HepG2 (cell line): ENCODE data around the gene TMEM256. TPM values are rescaled to one million over a fixed set of nuclear protein-coding genes. Genes with fewer than 3 reads are reported as not detected.

Experiments used
- ATAC-seq: fragments of 200-7000 bp; cut with Tn5 transposase; 3 replicates; pipeline ENCODE4 v1.9.1; 2020; ENCODE audit warnings: mild to moderate bottlenecking, moderate library complexity
- BruUV-seq: library from RNA; stranded (reverse); fragments of 400-500 nt; replicated peaks from 2 replicates; lab custom pipeline; 2021; lab: Mats Ljungman, UMichigan
- CTCF ChIA-PET: fragments of 300-600 bp; formaldehyde crosslinking; extraction: SDS; loops from one replicate; lab custom pipeline; 2021; ENCODE audit warnings: low total read pairs, inconsistent platforms, low intra/inter-chr PET ratio; lab: Yijun Ruan, JAX
- POLR2A ChIA-PET: fragments of 350-600 bp; sonication (Branson Sonifier 250); formaldehyde crosslinking; loops from one replicate; lab custom pipeline; 2020; ENCODE audit warnings: antibody characterized with exemption, inconsistent platforms; lab: Yijun Ruan, JAX
- DNase-seq: peaks from one replicate; pipeline ENCODE4 v3.0.0-alpha.2; 2015; ENCODE audit warnings: low spot score
- FAIRE-seq: peaks from 3 replicates; lab custom pipeline; 2011; peaks lifted over from hg19 to GRCh38; lab: Jason Lieb, UNC
- H2AFZ ChIP-seq: one replicate; pipeline ENCODE4 v1.6.1; 2011; ENCODE audit warnings: low read length, inconsistent platforms
- H3K27ac ChIP-seq: fragments of 300-600 bp; 3 replicates; pipeline ENCODE4 v1.8.0; 2011; ENCODE audit warnings: mixed run types, mild to moderate bottlenecking, mixed read lengths, low read length, inconsistent platforms; ENCODE audit not compliant: insufficient read depth; ENCODE audit errors: extremely low read length
- H3K27me3 ChIP-seq, 2 experiments: fragments of 200-600 bp in 1 of 2; 2 replicates in 1 of 2; 3 replicates in 1 of 2; pipeline versions ENCODE4 v1.6.0 to v1.8.0; 2011; ENCODE audit warnings: low read length in 2 of 2, mild to moderate bottlenecking in 2 of 2, moderate library complexity in 2 of 2, inconsistent platforms in 1 of 2; ENCODE audit not compliant: insufficient read depth in 2 of 2, control insufficient read depth in 1 of 2
- H3K36me3 ChIP-seq, 2 experiments: fragments of 200-600 bp in 1 of 2; replicated peaks in 1 of 2; 2 replicates in 1 of 2; 3 replicates in 1 of 2; pipeline versions ENCODE4 v1.5.1 to v1.8.0; 2011; ENCODE audit warnings: low read length in 2 of 2, inconsistent platforms in 1 of 2; ENCODE audit not compliant: insufficient read depth in 2 of 2, control insufficient read depth in 1 of 2
- H3K4me1 ChIP-seq: 2 replicates; pipeline ENCODE4 v1.5.1; 2012; ENCODE audit warnings: low read length, inconsistent platforms; ENCODE audit not compliant: insufficient read depth
- H3K4me2 ChIP-seq: 2 replicates; pipeline ENCODE4 v1.6.0; 2011; ENCODE audit warnings: low read depth, low read length, inconsistent platforms
- H3K4me3 ChIP-seq, 3 experiments: fragments of 200-600 bp in 1 of 3; sonication (generic), shearing (Covaris generic) in 1 of 3; replicated peaks in 1 of 3; 2 replicates each; pipeline ENCODE4 v1.5.1; 2011 to 2016; ENCODE audit warnings: low read length in 3 of 3, inconsistent platforms in 2 of 3, low read depth in 2 of 3, mild to moderate bottlenecking in 2 of 3, control low read depth in 1 of 3, mixed read lengths in 1 of 3; ENCODE audit not compliant: insufficient read depth in 1 of 3
- H3K79me2 ChIP-seq: one replicate; pipeline ENCODE4 v1.6.1; 2011; ENCODE audit warnings: low read length, inconsistent platforms; ENCODE audit not compliant: insufficient read depth
- H3K9ac ChIP-seq: 2 replicates; pipeline ENCODE4 v1.6.0; 2011; ENCODE audit warnings: mild to moderate bottlenecking, low read depth, low read length, inconsistent platforms; ENCODE audit not compliant: insufficient read depth
- H3K9me3 ChIP-seq: 2 replicates; pipeline ENCODE4 v1.5.1; 2012; ENCODE audit warnings: mild to moderate bottlenecking, low read length
- H4K20me1 ChIP-seq: 2 replicates; pipeline ENCODE4 v1.6.0; 2011; ENCODE audit warnings: inconsistent platforms, mild to moderate bottlenecking, low read length, moderate library complexity; ENCODE audit not compliant: insufficient read depth
- AKAP8 ChIP-seq: sonication (generic); formaldehyde crosslinking; IDR thresholded peaks from 2 replicates; pipeline ENCODE4 v1.5.1; 2020; ENCODE audit warnings: mild to moderate bottlenecking, missing genetic modification reagents
- CBX1 ChIP-seq: IDR thresholded peaks from one replicate; pipeline ENCODE4 v1.6.1; 2016; ENCODE audit warnings: antibody characterized with exemption, low read depth
- CERS6 ChIP-seq: sonication (generic); formaldehyde crosslinking; IDR thresholded peaks from 2 replicates; pipeline ENCODE4 v1.5.0; 2020; ENCODE audit warnings: missing genetic modification reagents
- EEA1 ChIP-seq: sonication (generic); formaldehyde crosslinking; IDR thresholded peaks from 2 replicates; pipeline ENCODE4 v1.5.1; 2020; ENCODE audit warnings: mild to moderate bottlenecking, missing genetic modification reagents, borderline replicate concordance
- MTA1 ChIP-seq: sonication (generic); formaldehyde crosslinking; IDR thresholded peaks from 2 replicates; pipeline ENCODE4 v1.4.0; 2020; ENCODE audit warnings: missing genetic modification reagents, mild to moderate bottlenecking, borderline replicate concordance
- MXD3 ChIP-seq: IDR thresholded peaks from 2 replicates; pipeline ENCODE4 v1.6.1; 2016; ENCODE audit warnings: mild to moderate bottlenecking, missing biosample characterization, missing genetic modification reagents
- NR0B2 ChIP-seq: sonication (generic); formaldehyde crosslinking; IDR thresholded peaks from 2 replicates; pipeline ENCODE4 v1.4.0; 2020; ENCODE audit warnings: mild to moderate bottlenecking, missing genetic modification reagents
- PPARG ChIP-seq: conservative IDR thresholded peaks from 2 replicates; pipeline ENCODE4 v1.6.1; 2016; ENCODE audit warnings: missing biosample characterization, missing genetic modification reagents
- RBM39 ChIP-seq: fragments of 200-400 bp; formaldehyde crosslinking; IDR thresholded peaks from one replicate; pipeline ENCODE4 v1.6.1; 2018; ENCODE audit warnings: antibody characterized with exemption, mild to moderate bottlenecking, low read depth, low read length; ENCODE audit not compliant: poor library complexity, severe bottlenecking
- TRIM24 ChIP-seq: sonication (generic); formaldehyde crosslinking; IDR thresholded peaks from 2 replicates; pipeline ENCODE4 v1.8.0; 2022; ENCODE audit warnings: mild to moderate bottlenecking, missing genetic modification reagents
- YEATS4 ChIP-seq: sonication (generic); formaldehyde crosslinking; IDR thresholded peaks from 2 replicates; pipeline ENCODE4 v1.4.0; 2020; ENCODE audit warnings: missing genetic modification reagents, borderline replicate concordance
- ZMAT3 ChIP-seq: sonication (generic); formaldehyde crosslinking; conservative IDR thresholded peaks from 2 replicates; pipeline ENCODE4 v1.7.0; 2021; ENCODE audit warnings: missing genetic modification reagents
- ZNF343 ChIP-seq: sonication (generic); formaldehyde crosslinking; IDR thresholded peaks from 2 replicates; pipeline ENCODE4 v1.4.0; 2020; ENCODE audit warnings: mild to moderate bottlenecking, missing genetic modification reagents
- ZNF431 ChIP-seq: sonication (generic); formaldehyde crosslinking; IDR thresholded peaks from 2 replicates; pipeline ENCODE4 v1.9.0; 2022; ENCODE audit warnings: missing genetic modification reagents, low read depth, mild to moderate bottlenecking, borderline replicate concordance
- ZNF552 ChIP-seq: sonication (generic); formaldehyde crosslinking; IDR thresholded peaks from 2 replicates; pipeline ENCODE4 v1.9.0; 2022; ENCODE audit warnings: missing genetic modification reagents, mild to moderate bottlenecking, borderline replicate concordance
- ZNF615 ChIP-seq: sonication (generic); formaldehyde crosslinking; IDR thresholded peaks from 2 replicates; pipeline ENCODE4 v1.5.0; 2020; ENCODE audit warnings: mild to moderate bottlenecking, missing genetic modification reagents, borderline replicate concordance
- ZSCAN31 ChIP-seq: sonication (generic); formaldehyde crosslinking; IDR thresholded peaks from 2 replicates; pipeline ENCODE4 v1.5.0; 2020; ENCODE audit warnings: low read depth, mild to moderate bottlenecking, missing genetic modification reagents
- ZSCAN5A ChIP-seq: sonication (generic); formaldehyde crosslinking; IDR thresholded peaks from 2 replicates; pipeline ENCODE4 v1.8.0; 2022; ENCODE audit warnings: mild to moderate bottlenecking, missing genetic modification reagents, borderline replicate concordance
- WGBS: methylation state at CpG from one replicate; pipeline ENCODE4 v1.1.6; 2017; ENCODE audit warnings: low lambda C conversion rate; 5-methylcytosine and 5-hydroxymethylcytosine counted together
- in situ Hi-C: cut with HindIII; loops from 2 replicates; pipeline ENCODE4 v1.10.0; 2017; ENCODE audit warnings: low pct_unique_long_range_greater_than_20kb; ENCODE audit not compliant: extremely low pct_ligation_motif_present
- intact Hi-C: fragments of 100-400 bp; cut with micrococcal nuclease; formaldehyde crosslinking; loops from one replicate; pipeline ENCODE4 v1.10.0; 2022; ENCODE audit not compliant: unreplicated experiment
- polyA plus RNA-seq, 8 experiments: library from polyadenylated mRNA; depleted of rRNA in 3 of 8; stranded (reverse) in 7 of 8; unstranded in 1 of 8; fragments of >200 nt; fragmentation: Illumina TruSeq in 4 of 8; extraction: Trizol in 4 of 8; gene quantifications; 2 replicates each; pipeline versions ENCODE4 v1.2.1 to v1.2.3, GENCODE V29; 2011 to 2016; ENCODE audit warnings: low read depth in 4 of 8, missing spikeins in 1 of 8, mixed read lengths in 1 of 8; ENCODE audit not compliant: insufficient read depth in 1 of 8
- total RNA-seq, 5 experiments: library from RNA; depleted of rRNA; stranded (reverse); fragments of >200 nt; fragmentation: Illumina TruSeq; extraction: Trizol; gene quantifications; 2 replicates each; pipeline ENCODE4 v1.2.3, GENCODE V29; 2016; ENCODE audit warnings: low read depth in 1 of 5

Gene TMEM256
- total and polyA plus RNA-seq, 2 of the 13 experiments (the other 11 are each of a cell fraction or from before 2014, with no cell fraction given) = 231 to 252 TPM

GRCh38 chr17:7404737-7405349, 946 bp upstream of the TMEM256 start (continued):
- TF ChIP-seq YEATS4 (CRISPR knock-in tag) (0 out of 2 replicates have a peak, but pooled peaks have one; percentile 30), CERS6 (CRISPR knock-in tag) (no peak), CBX1 (no peak), MTA1 (CRISPR knock-in tag) (peak; percentile 14; the same call in 1 of the 2 replicates)

GRCh38 chr17:7403727-7403976, 245 bp downstream of the TMEM256 start:
- POLR2A ChIA-PET = interaction anchor here (0.7 to 3.3 kb wide), 50 partner anchors 9 to 439 kb away, joined by 3 to 76 read pairs (median 5); partner anchors contain the start of genes ASGR2, CD68, CHRNB1 and DVL2
- DNase-seq = peak; percentile 79
- in situ Hi-C loops = no loop called here
- no peak for TF ChIP-seq TRIM24 (CRISPR knock-in tag)
- 0 out of 2 replicates have a peak, but pooled peaks have one; percentile 72 for TF ChIP-seq ZNF343 (CRISPR knock-in tag)
- no peak for TF ChIP-seq EEA1 (CRISPR knock-in tag)
- no peak for TF ChIP-seq NR0B2 (CRISPR knock-in tag)
- TF ChIP-seq ZMAT3 (CRISPR knock-in tag) = peak; percentile 37; the same call in 1 of the 2 replicates
- TF ChIP-seq ZNF615 (CRISPR knock-in tag) = no peak
- TF ChIP-seq RBM39 = peak; percentile 68
- TF ChIP-seq ZNF552 (CRISPR knock-in tag) = 0 out of 2 replicates have a peak, but pooled peaks have one; percentile 4
- no peak for TF ChIP-seq ZSCAN5A
- no peak for TF ChIP-seq PPARG (CRISPR knock-in tag)
- no peak for TF ChIP-seq ZNF431 (CRISPR knock-in tag)
- TF ChIP-seq ZSCAN31 (CRISPR knock-in tag) = 0 out of 2 replicates have a peak, but pooled peaks have one; percentile 74
- no peak for TF ChIP-seq MXD3 (CRISPR knock-in tag)
- TF ChIP-seq AKAP8 = no peak

More at GRCh38 chr17:7403727-7403976, 245 bp downstream of the TMEM256 start:
- no CpG with 5 or more reads among the region's 13 CpGs for WGBS
- Histone ChIP-seq H3K9ac (peak overlapping the region; percentile 90), H3K9me3 (no peaks in the 10 kb centered on the region), H2AFZ (no peak overlapping the region), H3K4me1 (peaks cover 18% of the 10 kb centered on the region), H3K79me2 (peaks cover 4% of the 10 kb centered on the region), H3K4me3 (peak overlapping the region; percentile 76 to 95 (median 80); a peak in 5 of 6 replicates), H3K36me3 (no peaks in the 10 kb centered on the region), H3K27me3 (no peaks in the 10 kb centered on the region; a peak in 2 of 5 replicates), H4K20me1 (no peaks in the 10 kb centered on the region), H3K4me2 (peak overlapping the region; percentile 100), H3K27ac (peak overlapping the region; percentile 99)
- intact Hi-C loops = loop anchor here (5.0 kb wide), 2 partner anchors 46 to 79 kb away; partner anchors contain the start of genes POLR2A, SLC35G6 and TMEM95
- BruUV-seq = no TSS peak
- ATAC-seq (peak; percentile 63), FAIRE-seq (no peak)
- CTCF ChIA-PET = no interaction called here
